ENCODE data around the gene SCAF11. TPM values are rescaled to one million over a fixed set of nuclear protein-coding genes. Genes with fewer than 3 reads are reported as not detected.
A peak's percentile ranks its signal among the peaks of the same experiment; 100 is the strongest.

The SCAF11 gene
- polyA plus RNA-seq, 3 donors from 2014 or later = 59.5 to 111 (median 61.1) TPM

- H3K4me1 Mint-ChIP-seq = peaks cover 9 to 16% of the 10 kb centered on the region in 2 donors
- no peaks in the 10 kb centered on the region for H3K9me3 Mint-ChIP-seq
Measured at GRCh38 chr12:45886685-45887084, 103.7 kb downstream of the SCAF11 start.

GRCh38 chr12:45883187-45883586, 107.2 kb downstream of the SCAF11 start:
- peaks cover 1 to 17% (median 2%) of the 10 kb centered on the region in 3 donors for H3K27me3 Mint-ChIP-seq (ENCODE audit: low read depth in 3 of 3)
- no peak overlapping the region for H3K27ac Mint-ChIP-seq
- H3K36me3 Mint-ChIP-seq = peaks cover 11 to 40% (median 36%) of the 10 kb centered on the region in 3 donors
- no peaks in the 10 kb centered on the region for H3K9me3 Mint-ChIP-seq
- H3K4me3 Mint-ChIP-seq = no peak overlapping the region
- DNase-seq = no peak
- peaks cover 41 to 45% of the 10 kb centered on the region in 2 donors for H3K4me1 Mint-ChIP-seq

More at GRCh38 chr12:45886685-45887084, 103.7 kb downstream of the SCAF11 start:
- no peak for DNase-seq
- Mint-ChIP-seq H3K27ac (no peak overlapping the region), H3K36me3 (peaks cover 11 to 37% (median 27%) of the 10 kb centered on the region in 3 donors), H3K4me3 (no peak overlapping the region), H3K27me3 (ENCODE audit: low read depth in 3 of 3) (peaks cover 0 to 9% (median 2%) of the 10 kb centered on the region in 3 donors)

GRCh38 chr12:45880533-45880932, 109.8 kb downstream of the SCAF11 start:
- peaks cover 0 to 20% (median 2%) of the 10 kb centered on the region in 3 donors for H3K27me3 Mint-ChIP-seq (ENCODE audit: low read depth in 3 of 3)
- peaks cover 3 to 41% (median 30%) of the 10 kb centered on the region in 3 donors for H3K36me3 Mint-ChIP-seq
- H3K27ac Mint-ChIP-seq = peak overlapping the region; percentile 84 to 92 (median 90)
- peaks cover 65 to 71% of the 10 kb centered on the region in 2 donors for H3K4me1 Mint-ChIP-seq
- H3K9me3 Mint-ChIP-seq = peaks cover 0 to 2% (median 0%) of the 10 kb centered on the region in 6 donors
- no peak for DNase-seq
- H3K4me3 Mint-ChIP-seq = peak overlapping the region in 3 of 5 donors; percentile 39 to 72 (median 40)

- peak in 1 of 3 donors; percentile 6 for DNase-seq
- peak overlapping the region; percentile 58 to 87 (median 72) for H3K4me3 Mint-ChIP-seq
- peak overlapping the region; percentile 83 to 91 (median 89) for H3K27ac Mint-ChIP-seq
- peaks cover 65 to 76% of the 10 kb centered on the region in 2 donors for H3K4me1 Mint-ChIP-seq
- peaks cover 3 to 41% (median 26%) of the 10 kb centered on the region in 3 donors for H3K36me3 Mint-ChIP-seq
- H3K9me3 Mint-ChIP-seq = peaks cover 0 to 2% (median 0%) of the 10 kb centered on the region in 6 donors
- H3K27me3 Mint-ChIP-seq (ENCODE audit: low read depth in 3 of 3) = peaks cover 0 to 20% (median 2%) of the 10 kb centered on the region in 3 donors
Measured at GRCh38 chr12:45879363-45879895, 110.9 kb downstream of the SCAF11 start.

- Mint-ChIP-seq H3K4me3 (peak overlapping the region; percentile 58 to 87 (median 72)), H3K9me3 (peaks cover 0 to 2% (median 0%) of the 10 kb centered on the region in 6 donors), H3K4me1 (peaks cover 65 to 78% of the 10 kb centered on the region in 2 donors), H3K36me3 (peaks cover 6 to 42% (median 27%) of the 10 kb centered on the region in 3 donors), H3K27ac (peak overlapping the region; percentile 83 to 91 (median 89)), H3K27me3 (ENCODE audit: low read depth in 3 of 3) (peaks cover 0 to 20% (median 2%) of the 10 kb centered on the region in 3 donors)
- DNase-seq = peak; percentile 51 to 63 (median 61)
Measured at GRCh38 chr12:45878630-45879255, 111.6 kb downstream of the SCAF11 start.

- DNase-seq = no peak
- Mint-ChIP-seq H3K27ac (peak overlapping the region; percentile 25 to 91 (median 84)), H3K4me3 (peak overlapping the region in 1 of 5 donors; percentile 39), H3K36me3 (peaks cover 13 to 45% (median 32%) of the 10 kb centered on the region in 3 donors), H3K9me3 (peaks cover 0 to 2% (median 0%) of the 10 kb centered on the region in 6 donors), H3K4me1 (peaks cover 70 to 86% of the 10 kb centered on the region in 2 donors), H3K27me3 (ENCODE audit: low read depth in 3 of 3) (peaks cover 0 to 20% (median 2%) of the 10 kb centered on the region in 3 donors)
Measured at GRCh38 chr12:45877069-45877468, 113.3 kb downstream of the SCAF11 start.

- peaks cover 32 to 58% of the 10 kb centered on the region in 2 donors for H3K4me1 Mint-ChIP-seq
- H3K9me3 Mint-ChIP-seq = peaks cover 0 to 2% (median 0%) of the 10 kb centered on the region in 6 donors
- no peak for DNase-seq
- peaks cover 16 to 37% (median 32%) of the 10 kb centered on the region in 3 donors for H3K36me3 Mint-ChIP-seq
- H3K27ac Mint-ChIP-seq = peak overlapping the region in 3 of 6 donors; percentile 4 to 53 (median 29)
- H3K4me3 Mint-ChIP-seq = no peak overlapping the region
- no peaks in the 10 kb centered on the region for H3K27me3 Mint-ChIP-seq (ENCODE audit: low read depth in 3 of 3)
Measured at GRCh38 chr12:45872446-45872845, 117.9 kb downstream of the SCAF11 start.
